NT2/D1 (cell line): ENCODE results near the gene BCL6.

ENCODE experiments used
- SUZ12 ChIP-seq: IDR thresholded peaks from 2 replicates; pipeline ENCODE4 v1.6.1; 2011; ENCODE audit not compliant: insufficient read length, insufficient read depth; ENCODE audit errors: extremely low read depth
- YY1 ChIP-seq: IDR thresholded peaks from 2 replicates; pipeline ENCODE4 v1.6.1; 2011; ENCODE audit not compliant: insufficient read length, insufficient read depth
- ZNF274 ChIP-seq: IDR thresholded peaks from 2 replicates; pipeline ENCODE4 v1.6.1; 2011; ENCODE audit warnings: mild to moderate bottlenecking, low read depth, low read length

GRCh38 chr3:187789872-187790271 lies 44.6 kb upstream of the BCL6 start:
- no peak for TF ChIP-seq ZNF274
- TF ChIP-seq SUZ12: no peak
- TF ChIP-seq YY1: no peak
